VCaP (cell line): ENCODE results near the gene SLC12A8.

ENCODE experiments used
- H3K27ac ChIP-seq: fragments of 450-650 bp; 2 replicates; pipeline ENCODE4 v1.5.1; 2017
- CTCF ChIP-seq: fragments of 450-650 bp; conservative IDR thresholded peaks from 2 replicates; pipeline ENCODE4 v1.5.1; 2017; ENCODE audit warnings: mild to moderate bottlenecking, moderate library complexity

The SLC12A8 gene

GRCh38 chr3:125186800-125187598 is 25.5 kb downstream of the SLC12A8 start:
- no peak overlapping the region for H3K27ac ChIP-seq
- TF ChIP-seq CTCF, result no peak

- no peak for TF ChIP-seq CTCF
Measured at GRCh38 chr3:125186261-125186787, 26.2 kb downstream of the SLC12A8 start.

GRCh38 chr3:125185805-125186204 is 26.7 kb downstream of the SLC12A8 start:
- H3K27ac ChIP-seq, result no peak overlapping the region

More at GRCh38 chr3:125186261-125186787, 26.2 kb downstream of the SLC12A8 start:
- H3K27ac ChIP-seq, result no peak overlapping the region

GRCh38 chr3:125179884-125180240 is 32.7 kb downstream of the SLC12A8 start:
- no peak for TF ChIP-seq CTCF
- H3K27ac ChIP-seq, result no peak overlapping the region

More at GRCh38 chr3:125185805-125186204, 26.7 kb downstream of the SLC12A8 start:
- TF ChIP-seq CTCF, result no peak

GRCh38 chr3:125179143-125179883 is 33.2 kb downstream of the SLC12A8 start:
- TF ChIP-seq CTCF, result no peak
- H3K27ac ChIP-seq, result no peak overlapping the region

GRCh38 chr3:125177746-125178145 is 34.8 kb downstream of the SLC12A8 start:
- TF ChIP-seq CTCF, result no peak
- H3K27ac ChIP-seq, result no peak overlapping the region

- no peak for TF ChIP-seq CTCF
Measured at GRCh38 chr3:125175295-125176078, 37.1 kb downstream of the SLC12A8 start.

More at GRCh38 chr3:125175295-125176078, 37.1 kb downstream of the SLC12A8 start:
- no peak overlapping the region for H3K27ac ChIP-seq
